AG10803 (cell line): ENCODE results near the gene CNTN4.

ENCODE experiments used
- DNase-seq: peaks from one replicate; pipeline ENCODE4 v3.0.0; 2010; ENCODE audit warnings: low read depth
- H3K4me3 ChIP-seq: 2 replicates; pipeline ENCODE4 v1.5.1; 2011; ENCODE audit warnings: mild to moderate bottlenecking, low read length, control low read depth
- CTCF ChIP-seq: conservative IDR thresholded peaks from 2 replicates; pipeline ENCODE4 v1.5.1; 2011; ENCODE audit warnings: mild to moderate bottlenecking, low read length, control low read depth, inconsistent platforms

The CNTN4 gene

GRCh38 chr3:3027976-3028567, 929.4 kb downstream of the CNTN4 start:
- H3K4me3 ChIP-seq = no peak overlapping the region
- no peak for DNase-seq
- TF ChIP-seq CTCF = no peak

GRCh38 chr3:3031326-3031725, 932.7 kb downstream of the CNTN4 start:
- H3K4me3 ChIP-seq = no peak overlapping the region
- no peak for TF ChIP-seq CTCF
- no peak for DNase-seq

GRCh38 chr3:3037156-3037555, 938.5 kb downstream of the CNTN4 start:
- no peak overlapping the region for H3K4me3 ChIP-seq
- no peak for TF ChIP-seq CTCF
- no peak for DNase-seq

GRCh38 chr3:3038201-3038991, 939.7 kb downstream of the CNTN4 start:
- no peak overlapping the region for H3K4me3 ChIP-seq
- no peak for DNase-seq
- no peak for TF ChIP-seq CTCF

GRCh38 chr3:3053974-3054373, 955.3 kb downstream of the CNTN4 start:
- DNase-seq = no peak
- TF ChIP-seq CTCF = no peak
- H3K4me3 ChIP-seq = no peak overlapping the region

GRCh38 chr3:3059645-3060044, 961.0 kb downstream of the CNTN4 start:
- TF ChIP-seq CTCF = no peak
- no peak for DNase-seq
- H3K4me3 ChIP-seq = no peak overlapping the region

- H3K4me3 ChIP-seq = no peak overlapping the region
- DNase-seq = no peak
- TF ChIP-seq CTCF = no peak
These were observed 965.6 kb downstream of the CNTN4 start for GRCh38 chr3:3064297-3064696.
